Activated T-helper 2 cell treated with anti-CD3 and anti-CD28 coated beads, Interferon-gamma antibody, Interleukin-2, Interleukin-4, amounts not matched to agents 10 μg/mL and 5 μg/mL and 100 μg/mL, durations not matched to agents 14 hours and 24 hours and 36 hours (primary cell): ENCODE data around the gene GIT1. TPM values are rescaled to one million over a fixed set of nuclear protein-coding genes. Genes with fewer than 3 reads are reported as not detected.

ENCODE experiments used
- DNase-seq: peaks from one replicate; pipeline ENCODE4 v3.0.0; 2021; ENCODE audit warnings: low spot score
- H3K27ac Mint-ChIP-seq: one replicate; pipeline ENCODE4 v1.8.0; 2021; ENCODE audit warnings: mixed read lengths
- H3K27me3 Mint-ChIP-seq: one replicate; pipeline ENCODE4 v1.8.0; 2021; ENCODE audit warnings: low read depth, mixed read lengths
- H3K36me3 Mint-ChIP-seq: one replicate; pipeline ENCODE4 v1.8.0; 2021; ENCODE audit warnings: low read depth, mixed read lengths
- H3K4me1 Mint-ChIP-seq: one replicate; pipeline ENCODE4 v1.8.0; 2021; ENCODE audit warnings: low read depth, mixed read lengths
- H3K4me3 Mint-ChIP-seq: one replicate; pipeline ENCODE4 v1.8.0; 2021; ENCODE audit warnings: low read depth, mild to moderate bottlenecking, moderate library complexity, mixed read lengths
- H3K9me3 Mint-ChIP-seq: one replicate; pipeline ENCODE4 v1.8.0; 2021; ENCODE audit warnings: mixed read lengths
- intact Hi-C: fragments of 100-400 bp; cut with micrococcal nuclease; formaldehyde crosslinking; loops from one replicate; pipeline ENCODE4 v1.15.1; 2023
- total RNA-seq: library from RNA; stranded (reverse); gene quantifications from 2 replicates; pipeline ENCODE4 v1.2.3, GENCODE V29; 2022

GIT1 gene
- total RNA-seq, 1 donor from 2014 or later: 72.4 TPM

DNA sequence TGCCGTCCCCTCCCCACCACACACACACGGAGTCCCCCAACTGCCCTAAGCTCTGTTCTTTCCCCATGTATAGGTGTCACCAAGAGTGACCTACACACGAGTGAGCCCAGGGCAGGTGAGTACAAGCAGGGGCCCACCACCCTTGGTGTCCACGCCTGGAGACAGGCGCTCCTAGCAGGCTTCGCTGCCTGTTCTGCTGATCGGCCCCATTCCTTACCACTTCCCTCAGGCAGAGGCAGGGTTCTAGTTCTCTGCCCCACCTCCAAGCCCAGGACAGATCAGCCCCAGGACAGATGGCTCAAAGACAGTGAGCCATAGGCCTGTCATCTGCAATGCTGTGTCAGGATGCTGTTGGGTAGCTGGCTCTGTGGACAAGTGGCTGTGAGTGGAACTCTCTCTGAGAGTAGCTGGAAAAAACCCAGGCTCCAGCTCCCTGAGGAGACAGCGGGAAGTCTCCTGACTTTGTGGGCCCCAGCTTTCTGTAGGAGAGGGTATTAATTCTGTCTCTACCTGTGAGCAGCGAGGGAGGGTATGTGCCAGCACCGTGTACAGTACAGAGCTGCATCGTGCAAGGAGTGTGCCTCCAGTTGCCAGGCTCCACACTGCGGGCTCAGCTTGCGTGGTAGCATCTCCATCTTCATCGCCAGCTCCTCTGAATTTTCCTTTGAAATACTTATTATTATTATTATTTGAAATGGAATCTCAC lies 20.1 kb downstream of the GIT1 start:
- DNase-seq: no peak
- Mint-ChIP-seq H3K4me1 (peaks cover 19% of the 10 kb centered on the region), H3K27ac (peak overlapping the region; percentile 51), H3K9me3 (no peaks in the 10 kb centered on the region), H3K36me3 (peaks cover 32% of the 10 kb centered on the region), H3K4me3 (peak overlapping the region; percentile 84), H3K27me3 (no peaks in the 10 kb centered on the region)
- intact Hi-C loops: loop anchor here (5.0 to 10.0 kb wide), 4 partner anchors 177 to 425 kb away; partner anchors contain the start of genes NUFIP2, SSH2 and TAOK1

- Mint-ChIP-seq H3K9me3 (no peaks in the 10 kb centered on the region), H3K36me3 (peaks cover 31% of the 10 kb centered on the region), H3K27ac (peak within 1 kb of the TSS; percentile 96), H3K4me1 (peaks cover 25% of the 10 kb centered on the region), H3K4me3 (peak within 1 kb of the TSS; percentile 94), H3K27me3 (no peaks in the 10 kb centered on the region)
- DNase-seq: peak; percentile 85
- intact Hi-C loops: loop anchor here (1.0 to 10.0 kb wide), 6 partner anchors 21 to 424 kb away; partner anchors contain the start of genes GIT1, NUFIP2, SSH2 and TAOK1
These were observed 20.9 kb downstream of the GIT1 start, which contains the start of gene TP53I13 for GRCh38 chr17:29568331-29569244. Gene TP53I13, plus strand, starts transcription at chr17:29568701. Its CDS starts 58 bp downstream, at chr17:29568759.

DNA sequence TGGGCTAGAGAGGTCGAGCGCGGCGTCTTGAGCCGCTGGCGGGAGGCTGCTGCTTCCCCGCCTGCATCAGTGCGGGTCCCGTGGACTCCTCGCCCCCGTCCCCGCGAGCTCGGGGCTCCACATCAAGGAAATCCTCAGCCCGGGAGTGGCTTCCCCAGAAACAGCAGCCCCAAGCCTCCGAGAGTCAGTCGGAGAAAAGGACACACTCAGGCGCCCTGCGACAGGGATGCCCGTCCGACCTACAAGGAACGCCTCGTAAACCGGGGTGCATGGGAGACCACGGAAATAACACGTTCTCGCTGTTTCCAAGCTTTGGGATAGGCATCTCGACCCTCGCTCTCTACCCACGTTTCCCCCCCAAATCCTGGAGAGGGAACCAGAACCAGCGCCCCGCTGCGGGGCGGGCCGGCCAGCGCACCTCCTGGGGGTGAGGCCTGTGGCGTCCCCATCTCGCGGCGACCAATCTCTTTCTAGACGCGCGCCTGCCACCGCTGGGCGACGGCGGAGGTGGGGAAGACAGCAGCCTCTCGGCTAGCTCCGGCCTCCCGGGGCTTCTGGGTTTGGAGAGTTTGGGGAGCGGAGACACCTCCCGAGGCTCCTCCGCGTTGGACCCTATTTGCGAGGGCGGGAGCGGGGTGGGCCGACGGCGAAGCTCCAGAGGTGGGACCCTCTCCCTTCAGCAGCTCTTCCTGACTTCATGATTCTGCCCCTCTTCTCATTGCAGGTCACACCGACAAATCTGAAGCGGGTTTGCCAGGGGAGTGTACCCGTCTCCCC lies 21.7 kb downstream of the GIT1 start:
- H3K36me3 Mint-ChIP-seq: peaks cover 28% of the 10 kb centered on the region
- H3K9me3 Mint-ChIP-seq: no peaks in the 10 kb centered on the region
- intact Hi-C loops: loop anchor here (1.0 to 10.0 kb wide), 6 partner anchors 22 to 423 kb away; partner anchors contain the start of genes GIT1, NUFIP2, SSH2 and TAOK1
- H3K4me3 Mint-ChIP-seq: peak overlapping the region; percentile 94
- H3K27ac Mint-ChIP-seq: peak overlapping the region; percentile 96
- H3K27me3 Mint-ChIP-seq: no peaks in the 10 kb centered on the region
- DNase-seq: peak; percentile 79
- peaks cover 25% of the 10 kb centered on the region for H3K4me1 Mint-ChIP-seq

DNA sequence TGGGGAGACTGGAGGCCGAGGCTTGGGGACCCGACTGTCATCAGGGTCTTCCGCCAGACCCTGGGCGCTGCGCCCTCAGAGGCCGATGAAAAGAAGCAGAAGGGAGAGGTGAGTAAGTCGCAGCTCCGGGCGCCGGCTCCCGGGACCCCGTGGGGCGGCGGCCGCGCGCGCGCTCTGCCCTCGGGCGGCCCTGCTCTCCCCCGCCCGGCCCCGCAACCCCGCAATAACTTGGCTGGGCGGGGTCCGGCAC lies 22.2 kb downstream of the GIT1 start:
- no peaks in the 10 kb centered on the region for H3K27me3 Mint-ChIP-seq
- peak overlapping the region; percentile 96 for H3K27ac Mint-ChIP-seq
- H3K4me3 Mint-ChIP-seq: peak overlapping the region; percentile 94
- no peak for DNase-seq
- H3K9me3 Mint-ChIP-seq: no peaks in the 10 kb centered on the region
- intact Hi-C loops: loop anchor here (5.0 to 10.0 kb wide), 4 partner anchors 175 to 422 kb away; partner anchors contain the start of genes NUFIP2, SSH2 and TAOK1
- H3K4me1 Mint-ChIP-seq: peaks cover 25% of the 10 kb centered on the region
- H3K36me3 Mint-ChIP-seq: peaks cover 33% of the 10 kb centered on the region

DNA sequence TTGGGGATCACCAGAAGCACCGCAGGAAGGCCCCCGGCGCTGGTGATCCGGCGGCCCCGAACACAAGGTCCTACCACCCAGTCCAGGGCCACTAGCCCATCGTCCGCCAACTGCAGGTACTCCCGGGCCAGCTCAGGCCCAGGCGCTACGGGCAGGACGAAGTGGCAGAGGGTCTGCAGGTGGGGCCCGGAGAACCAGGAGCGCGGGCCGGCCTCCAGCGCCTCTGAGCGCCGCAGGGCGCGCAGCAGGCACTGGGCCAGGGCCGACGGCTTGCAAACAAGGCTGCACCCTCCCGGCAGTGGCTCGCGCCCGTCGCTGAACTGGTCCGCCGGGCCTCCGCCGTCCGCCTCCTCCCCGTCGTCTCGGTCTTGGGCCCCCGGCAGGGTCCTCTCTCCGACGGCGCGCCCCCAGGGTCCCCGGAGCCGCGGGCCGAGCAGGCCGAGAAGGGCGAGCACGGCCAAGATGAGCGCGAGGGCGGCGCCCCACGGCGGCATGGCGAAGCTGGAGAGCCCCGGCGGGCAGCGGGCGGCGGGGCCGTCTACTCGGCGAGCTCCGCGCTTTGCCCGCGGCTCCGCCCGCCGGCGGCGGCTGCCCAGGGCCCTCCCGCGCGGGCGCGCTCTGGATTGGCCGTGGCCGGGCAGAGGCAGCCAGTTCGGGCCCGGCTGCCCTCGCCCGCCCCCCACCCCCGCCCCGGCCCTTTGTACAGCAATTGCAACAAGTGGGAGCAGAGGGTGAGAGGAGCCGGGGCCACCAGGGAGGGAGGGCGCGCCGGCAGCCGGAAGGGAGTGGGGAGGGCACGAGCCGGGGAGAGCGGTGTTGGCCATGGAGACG lies 22.8 kb downstream of the GIT1 start, which contains the start of gene ABHD15:
Gene ABHD15, minus strand, starts transcription at position 565 of the 831 bp plus-strand sequence. Its CDS starts 71 bp downstream, at position 494.
- no peaks in the 10 kb centered on the region for H3K27me3 Mint-ChIP-seq

DNA sequence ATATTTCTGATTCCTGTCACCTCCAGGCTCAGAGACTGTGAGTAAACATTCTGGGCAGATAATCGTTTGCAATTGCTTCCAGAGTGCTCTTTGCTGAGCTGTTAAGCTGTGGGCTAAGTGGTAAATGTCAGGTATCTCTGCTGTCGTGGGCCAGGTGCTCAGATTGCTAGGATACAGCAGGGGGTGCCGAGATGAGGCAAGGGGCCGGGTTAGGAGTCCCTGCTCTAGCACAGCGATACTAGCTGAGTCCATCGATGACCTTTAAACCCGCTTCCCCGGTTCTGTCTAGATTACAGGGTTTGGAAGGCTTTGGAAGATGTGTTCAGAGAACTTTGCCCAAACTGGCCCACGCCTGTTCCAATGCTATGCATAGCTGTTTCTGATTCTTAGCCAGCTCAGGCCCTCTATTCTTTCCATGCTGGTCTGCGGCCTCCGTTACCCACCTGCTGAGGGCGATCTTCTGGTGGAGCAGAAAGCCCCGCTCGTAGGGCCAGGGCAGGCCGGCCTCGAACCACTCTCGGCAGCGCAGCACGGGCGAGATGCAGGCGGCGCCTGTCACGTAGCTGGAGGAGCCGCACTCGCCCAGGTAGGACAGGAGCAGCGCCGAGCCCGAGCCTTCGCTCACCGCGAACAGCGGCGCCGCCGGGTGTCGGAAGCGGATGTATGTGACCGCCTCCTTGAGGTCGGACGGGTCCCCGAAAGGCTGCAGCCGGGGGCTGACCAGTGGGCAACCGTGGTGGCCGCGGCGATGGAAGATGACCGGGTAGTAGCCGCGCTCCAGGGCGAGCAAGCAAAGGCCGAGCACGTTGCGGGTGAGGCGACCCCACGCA lies 23.6 kb downstream of the GIT1 start:
- peak; percentile 65 for DNase-seq
- Mint-ChIP-seq H3K27ac (peak overlapping the region; percentile 87), H3K4me3 (peak overlapping the region; percentile 92), H3K36me3 (peaks cover 43% of the 10 kb centered on the region), H3K27me3 (no peaks in the 10 kb centered on the region), H3K9me3 (no peaks in the 10 kb centered on the region), H3K4me1 (peaks cover 25% of the 10 kb centered on the region)
- intact Hi-C loops: loop anchor here (5.0 to 10.0 kb wide), 4 partner anchors 174 to 421 kb away; partner anchors contain the start of genes NUFIP2, SSH2 and TAOK1

More for the DNA sequence above, 22.8 kb downstream of the GIT1 start, which contains the start of gene ABHD15:
- peak; percentile 70 for DNase-seq
- intact Hi-C loops: loop anchor here (5.0 to 10.0 kb wide), 4 partner anchors 174 to 422 kb away; partner anchors contain the start of genes NUFIP2, SSH2 and TAOK1
- Mint-ChIP-seq H3K4me3 (peak within 1 kb of the TSS; percentile 94), H3K27ac (peak within 1 kb of the TSS; percentile 96), H3K4me1 (peaks cover 28% of the 10 kb centered on the region), H3K36me3 (peaks cover 39% of the 10 kb centered on the region), H3K9me3 (no peaks in the 10 kb centered on the region)

DNA sequence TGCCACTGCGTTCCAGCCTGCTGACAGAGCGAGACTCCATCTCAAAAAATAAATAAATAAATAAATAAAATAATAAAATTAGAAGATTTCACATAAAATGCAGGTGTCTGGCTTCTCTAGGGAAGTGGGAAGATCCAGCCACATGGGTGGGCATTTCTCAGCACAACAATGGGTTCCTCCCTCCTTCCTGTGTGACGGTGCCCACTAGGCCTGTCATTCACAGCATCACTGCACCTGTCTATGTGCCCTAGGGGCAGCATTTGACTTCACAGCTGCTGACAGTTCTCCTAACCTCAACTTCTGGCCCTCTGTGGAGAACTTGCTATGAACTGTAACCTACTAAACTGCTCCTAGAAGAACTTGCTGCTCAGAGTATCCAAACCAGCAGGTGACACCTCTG lies 25.6 kb downstream of the GIT1 start:
- no peak for DNase-seq
- intact Hi-C loops: loop anchor here (10.0 kb wide), 1 partner anchor 419 kb away; no protein-coding TSS in a partner anchor
- Mint-ChIP-seq H3K27me3 (no peaks in the 10 kb centered on the region), H3K9me3 (no peaks in the 10 kb centered on the region), H3K27ac (no peak overlapping the region), H3K4me3 (peak overlapping the region; percentile 60), H3K36me3 (peaks cover 50% of the 10 kb centered on the region), H3K4me1 (peaks cover 22% of the 10 kb centered on the region)

DNA sequence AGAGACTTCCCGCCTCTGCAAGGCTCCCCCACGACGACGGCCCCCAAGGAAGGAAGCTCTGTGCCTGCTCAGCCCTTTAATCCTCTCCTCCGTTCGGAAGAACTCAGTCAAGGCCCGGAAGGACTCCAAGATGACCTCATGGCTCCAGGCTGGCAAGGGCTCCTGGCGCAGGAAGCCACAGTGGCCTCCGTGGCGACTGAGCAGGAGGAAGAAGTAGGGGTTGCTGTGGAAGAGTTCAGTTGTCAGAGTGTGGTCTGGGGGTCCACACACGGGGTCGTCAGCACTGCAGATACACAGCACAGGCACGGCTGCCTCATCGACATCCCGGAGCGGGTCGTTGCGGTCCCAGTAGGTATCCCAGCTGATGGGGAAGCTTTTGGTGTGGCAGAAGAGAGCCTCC lies 26.8 kb downstream of the GIT1 start:
- DNase-seq: no peak
- no peaks in the 10 kb centered on the region for H3K9me3 Mint-ChIP-seq
- peaks cover 47% of the 10 kb centered on the region for H3K36me3 Mint-ChIP-seq
- intact Hi-C loops: loop anchor here (10.0 kb wide), 1 partner anchor 418 kb away; no protein-coding TSS in a partner anchor
- H3K27me3 Mint-ChIP-seq: no peaks in the 10 kb centered on the region
- H3K4me3 Mint-ChIP-seq: no peak overlapping the region
- no peak overlapping the region for H3K27ac Mint-ChIP-seq
- H3K4me1 Mint-ChIP-seq: peaks cover 28% of the 10 kb centered on the region

- no peak overlapping the region for H3K4me3 Mint-ChIP-seq
- intact Hi-C loops: loop anchor here (10.0 kb wide), 1 partner anchor 417 kb away; no protein-coding TSS in a partner anchor
- no peaks in the 10 kb centered on the region for H3K27me3 Mint-ChIP-seq
- no peaks in the 10 kb centered on the region for H3K9me3 Mint-ChIP-seq
- DNase-seq: no peak
- H3K27ac Mint-ChIP-seq: no peak overlapping the region
- H3K4me1 Mint-ChIP-seq: peaks cover 36% of the 10 kb centered on the region
- peaks cover 47% of the 10 kb centered on the region for H3K36me3 Mint-ChIP-seq
These were observed 27.6 kb downstream of the GIT1 start for GRCh38 chr17:29561554-29562517.

GRCh38 chr17:29560316-29560715 lies 29.1 kb downstream of the GIT1 start:
- H3K36me3 Mint-ChIP-seq: peaks cover 42% of the 10 kb centered on the region
- DNase-seq: no peak
- H3K27me3 Mint-ChIP-seq: no peaks in the 10 kb centered on the region
- H3K9me3 Mint-ChIP-seq: no peaks in the 10 kb centered on the region
- H3K27ac Mint-ChIP-seq: no peak overlapping the region
- intact Hi-C loops: loop anchor here (10.0 kb wide), 1 partner anchor 416 kb away; no protein-coding TSS in a partner anchor
- peaks cover 32% of the 10 kb centered on the region for H3K4me1 Mint-ChIP-seq
- no peak overlapping the region for H3K4me3 Mint-ChIP-seq
